Suprapubic skin (tissue), 4 donors: ENCODE results near the gene OLA1. TPM values are rescaled to one million over a fixed set of nuclear protein-coding genes. Genes with fewer than 3 reads are reported as not detected.
A peak's percentile ranks its signal among the peaks of the same experiment; 100 is the strongest.

ENCODE experiments used
- DNase-seq, 2 donors: peaks; one replicate each; pipeline ENCODE4 v3.0.0-alpha.2; 2019; ENCODE audit warnings: low spot score in 2 of 2
- H3K27ac ChIP-seq: fragments of 200-600 bp; sonication (generic); one replicate; pipeline ENCODE4 v1.5.1; 2019
- H3K27me3 ChIP-seq: fragments of 200-600 bp; sonication (generic); one replicate; pipeline ENCODE4 v1.5.1; 2019
- H3K36me3 ChIP-seq: fragments of 200-600 bp; sonication (generic); one replicate; pipeline ENCODE4 v1.5.1; 2019
- H3K4me1 ChIP-seq: fragments of 200-600 bp; sonication (generic); one replicate; pipeline ENCODE4 v1.5.1; 2019
- H3K4me3 ChIP-seq: fragments of 200-600 bp; sonication (generic); one replicate; pipeline ENCODE4 v1.5.1; 2019; ENCODE audit warnings: mild to moderate bottlenecking
- H3K9me3 ChIP-seq: fragments of 200-600 bp; sonication (generic); one replicate; pipeline ENCODE4 v1.5.1; 2019
- CTCF ChIP-seq, 2 donors: fragments of 200-600 bp in 1 of 2; fragments of 450-650 bp in 1 of 2; sonication (generic) in 1 of 2; IDR thresholded peaks; one replicate each; pipeline ENCODE4 v1.5.1; 2016 to 2019; ENCODE audit warnings: antibody characterized with exemption in 2 of 2, mild to moderate bottlenecking in 1 of 2, moderate library complexity in 1 of 2
- EP300 ChIP-seq: sonication (generic); formaldehyde crosslinking; IDR thresholded peaks from one replicate; pipeline ENCODE4 v1.6.1; 2017; ENCODE audit warnings: antibody characterized with exemption
- POLR2A ChIP-seq, 2 donors: fragments of 450-650 bp; IDR thresholded peaks; one replicate each; pipeline ENCODE4 v1.6.1; 2017; ENCODE audit warnings: antibody characterized with exemption in 2 of 2, mild to moderate bottlenecking in 2 of 2, moderate library complexity in 2 of 2
- POLR2AphosphoS5 ChIP-seq, 3 donors: sonication (generic); formaldehyde crosslinking; IDR thresholded peaks; one replicate each; pipeline ENCODE4 v1.6.1; 2017; ENCODE audit warnings: antibody characterized with exemption in 3 of 3
- WGBS: methylation state at CpG from one replicate; pipeline ENCODE4 v1.1.5; 2018; 5-methylcytosine and 5-hydroxymethylcytosine counted together
- total RNA-seq, 4 donors: library from RNA; depleted of rRNA; stranded (reverse); fragments of >200 nt; gene quantifications; one replicate each; pipeline ENCODE4 v1.1.0, GENCODE V29; 2016

Gene OLA1
- total RNA-seq, 4 donors from 2014 or later: 59.2 to 83.6 (median 75.9) TPM

- 64% methylated on average over 3 of the region's 3 CpGs for WGBS
- Histone ChIP-seq H3K4me3 (no peak overlapping the region), H3K36me3 (no peaks in the 10 kb centered on the region), H3K4me1 (peaks cover 21% of the 10 kb centered on the region), H3K9me3 (no peaks in the 10 kb centered on the region), H3K27me3 (no peaks in the 10 kb centered on the region), H3K27ac (no peak overlapping the region)
- DNase-seq: no peak
- TF ChIP-seq POLR2AphosphoS5 (IDR thresholded peaks at IDR 0.05): no peak
- TF ChIP-seq CTCF (IDR thresholded peaks at IDR 0.05): no peak
- no peak for TF ChIP-seq POLR2A (IDR thresholded peaks at IDR 0.05)
- no peak for TF ChIP-seq EP300
These were observed 217.1 kb downstream of the OLA1 start for GRCh38 chr2:174031226-174031625.

GRCh38 chr2:174028935-174029334 is 219.4 kb downstream of the OLA1 start:
- Histone ChIP-seq H3K27ac (no peak overlapping the region), H3K36me3 (no peaks in the 10 kb centered on the region), H3K4me1 (peaks cover 39% of the 10 kb centered on the region), H3K9me3 (no peaks in the 10 kb centered on the region), H3K27me3 (no peaks in the 10 kb centered on the region), H3K4me3 (no peak overlapping the region)
- 65% methylated on average over 5 of the region's 5 CpGs for WGBS
- TF ChIP-seq POLR2AphosphoS5 (IDR thresholded peaks at IDR 0.05): no peak
- DNase-seq: no peak

GRCh38 chr2:174027956-174028355 is 220.4 kb downstream of the OLA1 start:
- TF ChIP-seq POLR2AphosphoS5 (IDR thresholded peaks at IDR 0.05) (no peak), CTCF (IDR thresholded peaks at IDR 0.05) (no peak), POLR2A (IDR thresholded peaks at IDR 0.05) (no peak), EP300 (no peak)
- no peaks in the 10 kb centered on the region for H3K9me3 ChIP-seq
- no peak for DNase-seq
- H3K4me1 ChIP-seq: peaks cover 46% of the 10 kb centered on the region
- 77% methylated on average over 3 of the region's 3 CpGs for WGBS
- H3K27ac ChIP-seq: no peak overlapping the region
- H3K27me3 ChIP-seq: no peaks in the 10 kb centered on the region
- no peaks in the 10 kb centered on the region for H3K36me3 ChIP-seq
- H3K4me3 ChIP-seq: no peak overlapping the region

GRCh38 chr2:174026122-174026845 is 222.0 kb downstream of the OLA1 start:
- 92% methylated on average over 13 of the region's 23 CpGs for WGBS
- H3K27ac ChIP-seq: peak overlapping the region; percentile 82
- no peak overlapping the region for H3K4me3 ChIP-seq
- no peak for DNase-seq
- no peak for TF ChIP-seq POLR2AphosphoS5 (IDR thresholded peaks at IDR 0.05)
- TF ChIP-seq CTCF (IDR thresholded peaks at IDR 0.05): no peak
- TF ChIP-seq POLR2A (IDR thresholded peaks at IDR 0.05): no peak
- TF ChIP-seq EP300: no peak
- H3K9me3 ChIP-seq: no peaks in the 10 kb centered on the region
- H3K27me3 ChIP-seq: no peaks in the 10 kb centered on the region
- H3K36me3 ChIP-seq: no peaks in the 10 kb centered on the region
- H3K4me1 ChIP-seq: peaks cover 31% of the 10 kb centered on the region

GRCh38 chr2:174025271-174026121 is 222.8 kb downstream of the OLA1 start:
- peak; percentile 91 for DNase-seq
- Histone ChIP-seq H3K4me3 (peak overlapping the region; percentile 4), H3K27ac (peak overlapping the region; percentile 82), H3K27me3 (no peaks in the 10 kb centered on the region), H3K36me3 (no peaks in the 10 kb centered on the region), H3K4me1 (peaks cover 29% of the 10 kb centered on the region), H3K9me3 (no peaks in the 10 kb centered on the region)
- WGBS: 72% methylated on average over 11 of the region's 47 CpGs
- TF ChIP-seq EP300: no peak
- peak in 1 of 3 donors; percentile 93 for TF ChIP-seq POLR2AphosphoS5 (IDR thresholded peaks at IDR 0.05)
- no peak for TF ChIP-seq CTCF (IDR thresholded peaks at IDR 0.05)
